ENCODE data around the gene ACBD4. TPM values are rescaled to one million over a fixed set of nuclear protein-coding genes. Genes with fewer than 3 reads are reported as not detected.

Gene ACBD4
- total and polyA plus RNA-seq, 2 of the 13 experiments (the other 11 are each of a cell fraction or from before 2014, with no cell fraction given), result 16.1 to 26.9 TPM

- Histone ChIP-seq H3K9me3 (ENCODE audit: low read length) (no peaks in the 10 kb centered on the region), H3K79me2 (ENCODE audit: insufficient read depth, low read length) (peaks cover 24% of the 10 kb centered on the region), H3K9ac (ENCODE audit: insufficient read depth, low read depth, low read length) (no peak overlapping the region), H2AFZ (ENCODE audit: low read length) (no peak overlapping the region), H3K4me2 (ENCODE audit: low read depth, low read length) (no peak overlapping the region), H3K36me3 (replicated peaks in 1 of 2; ENCODE audit: control insufficient read depth in 1 of 2, insufficient read depth in 2 of 2, low read length in 2 of 2) (no peaks in the 10 kb centered on the region), H3K27ac (ENCODE audit: extremely low read length, insufficient read depth, low read length) (no peak overlapping the region), H3K4me3 (replicated peaks in 1 of 3; ENCODE audit: insufficient read depth in 1 of 3, low read depth in 2 of 3, low read length in 3 of 3) (no peak overlapping the region), H3K4me1 (ENCODE audit: insufficient read depth, low read length) (peaks cover 39% of the 10 kb centered on the region), H3K27me3 (ENCODE audit: control insufficient read depth in 1 of 2, insufficient read depth in 2 of 2, low read length in 2 of 2) (no peaks in the 10 kb centered on the region), H4K20me1 (ENCODE audit: insufficient read depth, low read length) (peaks cover 19% of the 10 kb centered on the region)
- DNase-seq (ENCODE audit: low spot score) (no peak), FAIRE-seq (no peak), ATAC-seq (no peak)
- CTCF ChIA-PET (ENCODE audit: low intra/inter-chr PET ratio, low total read pairs), result no interaction called here
- POLR2A ChIA-PET, result interaction anchor here (0.7 to 19.8 kb wide), 7 partner anchors 13 to 266 kb away, joined by 3 to 2487 read pairs (median 4); partner anchors contain the start of genes ACBD4 and HEXIM2
- in situ Hi-C loops (cut with HindIII; ENCODE audit: extremely low pct_ligation_motif_present, low pct_unique_long_range_greater_than_20kb) (no loop called here), intact Hi-C loops (cut with micrococcal nuclease; ENCODE audit: unreplicated experiment) (no loop called here)
- no peak for TF ChIP-seq YEATS2 (CRISPR knock-in tag; IDR thresholded peaks at IDR 0.05; ENCODE audit: borderline replicate concordance)
- no peak for TF ChIP-seq ZFYVE20 (CRISPR knock-in tag; IDR thresholded peaks at IDR 0.05; ENCODE audit: borderline replicate concordance, low read depth)
- no TSS peak for BruUV-seq (replicated peaks)
- 80% methylated on average over 4 of the region's 4 CpGs for WGBS (ENCODE audit: low lambda C conversion rate)
Observed at GRCh38 chr17:45155029-45155428, 19.5 kb downstream of the ACBD4 start.

DNA sequence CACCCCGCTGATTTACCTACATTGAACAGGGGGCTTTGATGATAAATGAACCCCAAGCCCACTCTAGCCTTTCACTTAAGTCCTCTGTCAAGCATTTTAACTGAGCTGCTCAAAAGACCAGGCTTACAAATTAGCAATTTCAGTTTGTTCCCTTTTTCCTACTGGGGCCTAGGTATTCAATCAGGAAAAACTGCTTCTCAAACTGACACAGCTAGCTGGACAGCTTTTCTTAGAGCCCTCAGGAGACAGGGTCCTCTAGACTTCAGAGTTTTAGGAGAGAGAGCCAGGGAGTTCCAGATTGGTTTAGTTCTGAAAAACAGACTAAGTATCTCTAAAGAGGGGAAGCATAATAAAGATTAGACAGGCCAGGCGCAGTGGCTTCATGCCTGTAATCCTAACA is 20.0 kb downstream of the ACBD4 start:
- in situ Hi-C loops (cut with HindIII; ENCODE audit: extremely low pct_ligation_motif_present, low pct_unique_long_range_greater_than_20kb), result no loop called here
- intact Hi-C loops (cut with micrococcal nuclease; ENCODE audit: unreplicated experiment), result no loop called here
- H3K9me3 ChIP-seq (ENCODE audit: low read length), result no peaks in the 10 kb centered on the region
- H3K9ac ChIP-seq (ENCODE audit: insufficient read depth, low read depth, low read length), result no peak overlapping the region
- DNase-seq (ENCODE audit: low spot score) (no peak), ATAC-seq (no peak), FAIRE-seq (no peak)
- no peak overlapping the region for H3K4me2 ChIP-seq (ENCODE audit: low read depth, low read length)
- peaks cover 41% of the 10 kb centered on the region for H3K4me1 ChIP-seq (ENCODE audit: insufficient read depth, low read length)
- 94% methylated on average over 2 of the region's 2 CpGs for WGBS (ENCODE audit: low lambda C conversion rate)
- peaks cover 14% of the 10 kb centered on the region for H4K20me1 ChIP-seq (ENCODE audit: insufficient read depth, low read length)
- CTCF ChIA-PET (ENCODE audit: low intra/inter-chr PET ratio, low total read pairs), result no interaction called here
- no peak overlapping the region for H3K4me3 ChIP-seq (replicated peaks in 1 of 3; ENCODE audit: insufficient read depth in 1 of 3, low read depth in 2 of 3, low read length in 3 of 3)
- H3K36me3 ChIP-seq (replicated peaks in 1 of 2; ENCODE audit: control insufficient read depth in 1 of 2, insufficient read depth in 2 of 2, low read length in 2 of 2), result no peaks in the 10 kb centered on the region
- BruUV-seq (replicated peaks), result no TSS peak
- H3K27ac ChIP-seq (ENCODE audit: extremely low read length, insufficient read depth, low read length), result peak overlapping the region; percentile 17
- TF ChIP-seq, protein P1, sequence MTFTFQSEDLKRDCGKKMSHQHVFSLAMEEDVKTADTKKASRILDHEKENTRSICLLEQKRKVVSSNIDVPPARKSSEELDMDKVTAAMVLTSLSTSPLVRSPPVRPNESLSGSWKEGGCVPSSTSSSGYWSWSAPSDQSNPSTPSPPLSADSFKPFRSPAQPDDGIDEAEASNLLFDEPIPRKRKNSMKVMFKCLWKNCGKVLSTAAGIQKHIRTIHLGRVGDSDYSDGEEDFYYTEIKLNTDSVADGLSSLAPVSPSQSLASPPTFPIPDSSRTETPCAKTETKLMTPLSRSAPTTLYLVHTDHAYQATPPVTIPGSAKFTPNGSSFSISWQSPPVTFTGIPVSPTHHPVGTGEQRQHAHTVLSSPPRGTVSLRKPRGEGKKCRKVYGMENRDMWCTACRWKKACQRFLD (CRISPR knock-in tag; IDR thresholded peaks at IDR 0.05; ENCODE audit: borderline replicate concordance), result no peak
- TF ChIP-seq FOXO1 (CRISPR knock-in tag; IDR thresholded peaks at IDR 0.05), result no peak
- TF ChIP-seq, protein P2, sequence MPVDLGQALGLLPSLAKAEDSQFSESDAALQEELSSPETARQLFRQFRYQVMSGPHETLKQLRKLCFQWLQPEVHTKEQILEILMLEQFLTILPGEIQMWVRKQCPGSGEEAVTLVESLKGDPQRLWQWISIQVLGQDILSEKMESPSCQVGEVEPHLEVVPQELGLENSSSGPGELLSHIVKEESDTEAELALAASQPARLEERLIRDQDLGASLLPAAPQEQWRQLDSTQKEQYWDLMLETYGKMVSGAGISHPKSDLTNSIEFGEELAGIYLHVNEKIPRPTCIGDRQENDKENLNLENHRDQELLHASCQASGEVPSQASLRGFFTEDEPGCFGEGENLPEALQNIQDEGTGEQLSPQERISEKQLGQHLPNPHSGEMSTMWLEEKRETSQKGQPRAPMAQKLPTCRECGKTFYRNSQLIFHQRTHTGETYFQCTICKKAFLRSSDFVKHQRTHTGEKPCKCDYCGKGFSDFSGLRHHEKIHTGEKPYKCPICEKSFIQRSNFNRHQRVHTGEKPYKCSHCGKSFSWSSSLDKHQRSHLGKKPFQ (CRISPR knock-in tag; IDR thresholded peaks at IDR 0.05; ENCODE audit: insufficient replicate concordance), result no peak
- TF ChIP-seq GTF3A (CRISPR knock-in tag; conservative IDR thresholded peaks at IDR 0.05), result no peak
- no peak for TF ChIP-seq ZNF253 (CRISPR knock-in tag; IDR thresholded peaks at IDR 0.05; ENCODE audit: borderline replicate concordance)
- TF ChIP-seq SALL2 (CRISPR knock-in tag; IDR thresholded peaks at IDR 0.05), result no peak
- no peak for TF ChIP-seq ZNF589 (CRISPR knock-in tag; conservative IDR thresholded peaks at IDR 0.05)
- no peak for TF ChIP-seq ZNF510 (CRISPR knock-in tag; IDR thresholded peaks at IDR 0.05; ENCODE audit: low read depth)
- H2AFZ ChIP-seq (ENCODE audit: low read length), result no peak overlapping the region
- no peaks in the 10 kb centered on the region for H3K27me3 ChIP-seq (ENCODE audit: control insufficient read depth in 1 of 2, insufficient read depth in 2 of 2, low read length in 2 of 2)
- POLR2A ChIA-PET, result interaction anchor here (1.0 to 19.8 kb wide), 6 partner anchors 13 to 76 kb away, joined by 3 to 2487 read pairs (median 5); partner anchors contain the start of genes ACBD4 and HEXIM2
- H3K79me2 ChIP-seq (ENCODE audit: insufficient read depth, low read length), result peaks cover 24% of the 10 kb centered on the region
